ENCODE results near the gene SPDYE3.
"Not testable (repeated sequence)": the region's sequence is repeated elsewhere in the genome, so short reads cannot be mapped to it uniquely, and the experiment has no call there.

DNA sequence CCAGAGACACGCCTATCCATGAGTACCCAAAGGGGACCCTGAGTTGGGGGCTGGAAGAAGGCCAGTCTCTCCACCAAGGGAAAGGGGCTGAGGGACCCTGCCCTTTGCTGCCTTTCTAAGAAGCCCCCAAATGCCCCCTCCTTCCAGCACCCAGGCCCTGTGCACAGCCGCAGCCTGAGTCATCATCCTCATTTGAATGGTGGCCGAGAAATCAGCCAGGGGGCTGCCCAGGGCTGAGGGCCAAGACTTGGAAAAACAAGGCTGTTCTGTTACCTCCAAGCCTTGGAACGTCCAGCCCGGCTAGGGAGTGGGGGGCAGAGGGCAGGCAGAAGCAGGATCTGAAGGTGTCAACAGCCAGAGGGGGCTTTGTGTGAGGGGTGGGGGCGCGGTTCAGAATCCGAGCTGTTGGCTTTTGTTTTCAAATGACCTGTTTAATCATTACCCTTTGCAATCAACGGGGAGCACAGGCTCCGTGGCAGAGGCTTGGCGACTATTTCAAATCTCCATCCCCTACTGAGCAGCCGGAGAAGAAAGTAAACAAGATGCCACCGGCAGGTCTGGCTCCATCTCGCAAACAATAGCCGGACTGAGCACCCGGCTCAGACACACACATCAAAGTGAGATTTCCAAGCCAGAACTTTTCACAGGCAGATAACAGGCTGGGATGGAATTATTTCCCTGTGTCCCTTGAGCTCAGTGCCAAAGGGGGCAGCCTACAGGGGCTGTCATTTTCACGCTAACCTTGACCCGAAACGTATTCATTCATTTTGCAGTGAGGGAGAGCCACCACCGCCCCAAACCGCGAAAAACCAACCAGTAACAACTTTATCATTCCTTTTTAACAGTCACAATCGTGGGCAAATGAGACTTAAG, 37.2 kb upstream of the SPDYE3 start:
- TF ChIP-seq, protein P1, sequence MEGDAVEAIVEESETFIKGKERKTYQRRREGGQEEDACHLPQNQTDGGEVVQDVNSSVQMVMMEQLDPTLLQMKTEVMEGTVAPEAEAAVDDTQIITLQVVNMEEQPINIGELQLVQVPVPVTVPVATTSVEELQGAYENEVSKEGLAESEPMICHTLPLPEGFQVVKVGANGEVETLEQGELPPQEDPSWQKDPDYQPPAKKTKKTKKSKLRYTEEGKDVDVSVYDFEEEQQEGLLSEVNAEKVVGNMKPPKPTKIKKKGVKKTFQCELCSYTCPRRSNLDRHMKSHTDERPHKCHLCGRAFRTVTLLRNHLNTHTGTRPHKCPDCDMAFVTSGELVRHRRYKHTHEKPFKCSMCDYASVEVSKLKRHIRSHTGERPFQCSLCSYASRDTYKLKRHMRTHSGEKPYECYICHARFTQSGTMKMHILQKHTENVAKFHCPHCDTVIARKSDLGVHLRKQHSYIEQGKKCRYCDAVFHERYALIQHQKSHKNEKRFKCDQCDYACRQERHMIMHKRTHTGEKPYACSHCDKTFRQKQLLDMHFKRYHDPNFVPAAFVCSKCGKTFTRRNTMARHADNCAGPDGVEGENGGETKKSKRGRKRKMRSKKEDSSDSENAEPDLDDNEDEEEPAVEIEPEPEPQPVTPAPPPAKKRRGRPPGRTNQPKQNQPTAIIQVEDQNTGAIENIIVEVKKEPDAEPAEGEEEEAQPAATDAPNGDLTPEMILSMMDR (IDR thresholded peaks at IDR 0.05; ENCODE audit: low read depth, low read length): not testable (repeated sequence)
- TF ChIP-seq POLR2A (IDR thresholded peaks at IDR 0.05; ENCODE audit: extremely low read depth, insufficient read length); MYC (IDR thresholded peaks at IDR 0.05; ENCODE audit: low read depth, low read length): not testable (repeated sequence)
- TF ChIP-seq, protein P2, sequence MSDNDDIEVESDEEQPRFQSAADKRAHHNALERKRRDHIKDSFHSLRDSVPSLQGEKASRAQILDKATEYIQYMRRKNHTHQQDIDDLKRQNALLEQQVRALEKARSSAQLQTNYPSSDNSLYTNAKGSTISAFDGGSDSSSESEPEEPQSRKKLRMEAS (IDR thresholded peaks at IDR 0.05; ENCODE audit: low read depth, low read length): not testable (repeated sequence)

All from NB4 (cell line).